Measurements from ENCODE around the gene RABEP1. TPM values are rescaled to one million over a fixed set of nuclear protein-coding genes. Genes with fewer than 3 reads are reported as not detected.

Gene RABEP1
- total and polyA plus RNA-seq, 2 donors, result 25.9 to 50.3 TPM

GRCh38 chr17:5431949-5432556 lies 150.0 kb downstream of the RABEP1 start:
- Histone ChIP-seq H3K27ac (ENCODE audit: low read depth) (no peak overlapping the region), H3K4me3 (ENCODE audit: low read depth, low read length) (no peak overlapping the region), H3K36me3 (ENCODE audit: insufficient read depth) (peaks cover 2% of the 10 kb centered on the region), H3K4me1 (ENCODE audit: insufficient read depth) (no peaks in the 10 kb centered on the region)
- WGBS, result 77% methylated on average over 3 of the region's 3 CpGs
- no peak for DNase-seq (ENCODE audit: extremely low spot score)

DNA sequence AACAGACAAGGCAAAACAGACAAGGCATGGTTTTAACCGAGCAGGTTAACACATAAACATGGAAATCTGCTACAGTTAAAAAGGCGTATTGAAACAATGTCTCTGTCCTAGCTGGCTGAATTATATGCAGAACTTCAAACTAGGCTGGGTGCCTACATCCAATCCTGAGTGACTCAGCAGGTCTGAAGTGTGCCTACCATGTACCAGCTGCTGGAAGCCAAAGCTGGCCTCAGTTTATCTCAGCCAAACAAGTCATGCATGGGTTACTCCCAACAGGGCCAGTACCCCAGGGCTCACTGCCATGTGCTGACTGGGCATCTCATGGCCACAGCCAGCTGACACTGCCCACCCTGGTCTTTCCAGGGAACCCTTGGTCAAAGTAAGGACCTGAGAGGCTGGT lies 152.9 kb downstream of the RABEP1 start:
- H3K4me1 ChIP-seq (ENCODE audit: insufficient read depth), result no peaks in the 10 kb centered on the region
- H3K4me3 ChIP-seq (ENCODE audit: low read depth, low read length), result no peak overlapping the region
- 83% methylated on average over 2 of the region's 2 CpGs for WGBS
- no peaks in the 10 kb centered on the region for H3K36me3 ChIP-seq (ENCODE audit: insufficient read depth)
- no peak overlapping the region for H3K27ac ChIP-seq (ENCODE audit: low read depth)
- DNase-seq (ENCODE audit: extremely low spot score), result no peak

Other genes starting within 250 kb of the RABEP1 start
- gene SLC52A1, start 246.9 kb upstream of the RABEP1 start, total RNA-seq, result 0.58 TPM
- 0.35 TPM for gene SLC52A1, start 246.9 kb upstream of the RABEP1 start, polyA plus RNA-seq
- gene ZFP3, start 203.8 kb upstream of the RABEP1 start, total RNA-seq, result 9.2 TPM
- gene ZFP3, start 203.8 kb upstream of the RABEP1 start, polyA plus RNA-seq, result 3.9 TPM
- 9.1 TPM for gene ZNF232, start 170.4 kb upstream of the RABEP1 start, total RNA-seq
- gene ZNF232, start 170.4 kb upstream of the RABEP1 start, polyA plus RNA-seq, result 9.0 TPM
- gene USP6, start 166.3 kb upstream of the RABEP1 start, total RNA-seq, result 0.85 TPM
- gene USP6, start 166.3 kb upstream of the RABEP1 start, polyA plus RNA-seq, result 0.03 TPM
- 26.3 TPM for gene ZNF594, start 90.4 kb upstream of the RABEP1 start, total RNA-seq
- 5.8 TPM for gene ZNF594, start 90.4 kb upstream of the RABEP1 start, polyA plus RNA-seq
- gene SCIMP, start 47.4 kb upstream of the RABEP1 start, total RNA-seq, result 0.42 TPM
- gene SCIMP, start 47.4 kb upstream of the RABEP1 start, polyA plus RNA-seq, result 3.3 TPM
- 70.4 TPM for gene NUP88, start 137.4 kb downstream of the RABEP1 start, total RNA-seq
- 43.5 TPM for gene NUP88, start 137.4 kb downstream of the RABEP1 start, polyA plus RNA-seq
- 31.5 TPM for gene RPAIN, start 137.9 kb downstream of the RABEP1 start, total RNA-seq
- 29.7 TPM for gene RPAIN, start 137.9 kb downstream of the RABEP1 start, polyA plus RNA-seq
- 94.9 TPM for gene C1QBP, start 156.9 kb downstream of the RABEP1 start, total RNA-seq
- 108 TPM for gene C1QBP, start 156.9 kb downstream of the RABEP1 start, polyA plus RNA-seq
- 9.1 TPM for gene DHX33, start 186.7 kb downstream of the RABEP1 start, total RNA-seq
- gene DHX33, start 186.7 kb downstream of the RABEP1 start, polyA plus RNA-seq, result 8.3 TPM
- 41.6 TPM for gene DERL2, start 203.9 kb downstream of the RABEP1 start, total RNA-seq
- 34.0 TPM for gene DERL2, start 203.9 kb downstream of the RABEP1 start, polyA plus RNA-seq
- 26.4 TPM for gene MIS12, start 204.3 kb downstream of the RABEP1 start, total RNA-seq
- 13.1 TPM for gene MIS12, start 204.3 kb downstream of the RABEP1 start, polyA plus RNA-seq